Neural crest cell (in vitro differentiated cells): ENCODE measurements around the gene ERRFI1. TPM values are rescaled to one million over a fixed set of nuclear protein-coding genes. Genes with fewer than 3 reads are reported as not detected.

ENCODE experiments used
- DNase-seq: peaks from one replicate; pipeline ENCODE4 v3.0.0; 2021; ENCODE audit warnings: low read depth, mixed read lengths, low spot score
- H3K27ac Mint-ChIP-seq: one replicate; pipeline ENCODE4 v1.8.0; 2021; ENCODE audit warnings: mild to moderate bottlenecking, mixed read lengths; ENCODE audit not compliant: unreplicated experiment
- H3K27me3 Mint-ChIP-seq: 2 replicates; pipeline ENCODE4 v1.8.0; 2021; ENCODE audit warnings: low read depth, mild to moderate bottlenecking, mixed read lengths
- H3K36me3 Mint-ChIP-seq: 2 replicates; pipeline ENCODE4 v1.8.0; 2021; ENCODE audit warnings: low read depth, mild to moderate bottlenecking, mixed read lengths
- H3K4me1 Mint-ChIP-seq: 2 replicates; pipeline ENCODE4 v1.8.0; 2021; ENCODE audit warnings: mixed read lengths
- H3K4me3 Mint-ChIP-seq: one replicate; pipeline ENCODE4 v1.8.0; 2021; ENCODE audit warnings: mild to moderate bottlenecking, mixed read lengths
- H3K9me3 Mint-ChIP-seq: 2 replicates; pipeline ENCODE4 v1.8.0; 2021; ENCODE audit warnings: mixed read lengths
- total RNA-seq: library from RNA; stranded (reverse); gene quantifications from 2 replicates; pipeline ENCODE4 v1.2.1, GENCODE V29; 2021
- TF ChIP-seq, protein P1 (sequence below): fragments of 200-600 bp; sonication (generic); conservative IDR thresholded peaks from 2 replicates; pipeline ENCODE4 v1.5.0; 2021; ENCODE audit warnings: antibody characterized with exemption, mild to moderate bottlenecking

The ERRFI1 gene
- total RNA-seq, 1 donor from 2014 or later, result 23.3 TPM

DNA sequence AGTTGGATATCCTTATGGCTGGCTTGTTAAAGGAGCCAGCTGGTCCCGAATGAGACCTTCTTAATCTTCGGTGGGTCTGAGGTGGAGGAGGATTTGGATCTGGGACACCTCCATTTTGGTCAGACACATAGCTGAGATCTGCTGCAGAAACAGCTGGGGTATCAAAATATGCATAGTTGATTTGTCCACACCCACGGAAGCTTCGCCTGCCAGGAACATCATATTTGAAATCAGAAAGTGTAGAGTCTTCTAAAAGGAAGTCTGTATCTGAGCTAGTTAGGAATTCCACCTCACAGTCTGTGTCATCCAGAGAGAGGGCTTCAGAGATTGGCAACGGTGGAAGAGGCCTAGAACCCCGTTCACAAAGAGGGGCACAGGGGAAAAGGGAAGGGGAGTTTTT, 12.3 kb downstream of the ERRFI1 start:
- peaks cover 41% of the 10 kb centered on the region for H3K4me1 Mint-ChIP-seq
- H3K27ac Mint-ChIP-seq, result no peak overlapping the region
- H3K27me3 Mint-ChIP-seq, result no peaks in the 10 kb centered on the region
- H3K4me3 Mint-ChIP-seq, result no peak overlapping the region
- H3K9me3 Mint-ChIP-seq, result no peaks in the 10 kb centered on the region
- TF ChIP-seq, protein P1, sequence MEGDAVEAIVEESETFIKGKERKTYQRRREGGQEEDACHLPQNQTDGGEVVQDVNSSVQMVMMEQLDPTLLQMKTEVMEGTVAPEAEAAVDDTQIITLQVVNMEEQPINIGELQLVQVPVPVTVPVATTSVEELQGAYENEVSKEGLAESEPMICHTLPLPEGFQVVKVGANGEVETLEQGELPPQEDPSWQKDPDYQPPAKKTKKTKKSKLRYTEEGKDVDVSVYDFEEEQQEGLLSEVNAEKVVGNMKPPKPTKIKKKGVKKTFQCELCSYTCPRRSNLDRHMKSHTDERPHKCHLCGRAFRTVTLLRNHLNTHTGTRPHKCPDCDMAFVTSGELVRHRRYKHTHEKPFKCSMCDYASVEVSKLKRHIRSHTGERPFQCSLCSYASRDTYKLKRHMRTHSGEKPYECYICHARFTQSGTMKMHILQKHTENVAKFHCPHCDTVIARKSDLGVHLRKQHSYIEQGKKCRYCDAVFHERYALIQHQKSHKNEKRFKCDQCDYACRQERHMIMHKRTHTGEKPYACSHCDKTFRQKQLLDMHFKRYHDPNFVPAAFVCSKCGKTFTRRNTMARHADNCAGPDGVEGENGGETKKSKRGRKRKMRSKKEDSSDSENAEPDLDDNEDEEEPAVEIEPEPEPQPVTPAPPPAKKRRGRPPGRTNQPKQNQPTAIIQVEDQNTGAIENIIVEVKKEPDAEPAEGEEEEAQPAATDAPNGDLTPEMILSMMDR, result no peak
- DNase-seq, result no peak
- H3K36me3 Mint-ChIP-seq, result no peaks in the 10 kb centered on the region

DNA sequence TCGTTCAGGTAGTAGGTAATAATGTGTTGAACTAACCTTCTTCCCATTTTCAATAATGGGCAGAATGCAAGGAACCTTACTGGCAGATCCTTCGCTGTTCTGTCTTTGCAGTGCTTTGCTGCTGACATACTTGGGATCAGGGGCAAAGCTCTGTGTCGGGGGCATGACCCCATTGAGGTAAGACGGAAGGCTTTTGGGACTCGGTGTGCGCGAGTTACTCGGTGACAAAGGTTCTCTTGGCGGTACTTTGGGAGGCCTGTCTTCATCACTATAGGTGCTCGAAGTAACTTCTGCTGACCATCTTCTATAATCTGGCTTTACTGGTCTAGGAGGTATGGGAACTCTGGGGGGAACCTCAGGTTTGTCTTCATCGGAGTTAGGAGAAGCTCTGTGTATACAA, 12.7 kb downstream of the ERRFI1 start:
- Mint-ChIP-seq H3K27me3 (no peaks in the 10 kb centered on the region), H3K4me1 (peaks cover 37% of the 10 kb centered on the region), H3K4me3 (no peak overlapping the region), H3K36me3 (no peaks in the 10 kb centered on the region), H3K27ac (no peak overlapping the region), H3K9me3 (no peaks in the 10 kb centered on the region)
- DNase-seq, result no peak
- TF ChIP-seq, protein P1, result no peak

DNA sequence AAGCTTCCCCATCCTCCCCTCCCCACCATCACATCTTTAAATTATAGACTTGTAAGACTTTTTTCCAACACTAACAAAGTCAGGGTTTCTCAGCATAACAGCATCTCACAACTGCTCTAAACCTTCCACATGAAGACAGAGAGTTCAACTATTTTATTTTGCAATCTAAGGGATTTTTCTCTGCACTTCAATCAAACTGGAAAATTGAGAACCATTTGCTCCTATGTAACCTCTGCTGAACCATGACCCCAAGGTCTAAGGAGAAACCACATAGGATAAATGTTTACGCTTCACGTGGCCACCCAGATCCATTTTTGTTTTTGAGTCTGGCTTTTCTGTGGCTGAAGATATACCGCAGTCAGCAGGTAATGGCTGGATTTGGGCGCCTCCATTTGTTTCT, 13.2 kb downstream of the ERRFI1 start:
- H3K27me3 Mint-ChIP-seq, result no peaks in the 10 kb centered on the region

DNA sequence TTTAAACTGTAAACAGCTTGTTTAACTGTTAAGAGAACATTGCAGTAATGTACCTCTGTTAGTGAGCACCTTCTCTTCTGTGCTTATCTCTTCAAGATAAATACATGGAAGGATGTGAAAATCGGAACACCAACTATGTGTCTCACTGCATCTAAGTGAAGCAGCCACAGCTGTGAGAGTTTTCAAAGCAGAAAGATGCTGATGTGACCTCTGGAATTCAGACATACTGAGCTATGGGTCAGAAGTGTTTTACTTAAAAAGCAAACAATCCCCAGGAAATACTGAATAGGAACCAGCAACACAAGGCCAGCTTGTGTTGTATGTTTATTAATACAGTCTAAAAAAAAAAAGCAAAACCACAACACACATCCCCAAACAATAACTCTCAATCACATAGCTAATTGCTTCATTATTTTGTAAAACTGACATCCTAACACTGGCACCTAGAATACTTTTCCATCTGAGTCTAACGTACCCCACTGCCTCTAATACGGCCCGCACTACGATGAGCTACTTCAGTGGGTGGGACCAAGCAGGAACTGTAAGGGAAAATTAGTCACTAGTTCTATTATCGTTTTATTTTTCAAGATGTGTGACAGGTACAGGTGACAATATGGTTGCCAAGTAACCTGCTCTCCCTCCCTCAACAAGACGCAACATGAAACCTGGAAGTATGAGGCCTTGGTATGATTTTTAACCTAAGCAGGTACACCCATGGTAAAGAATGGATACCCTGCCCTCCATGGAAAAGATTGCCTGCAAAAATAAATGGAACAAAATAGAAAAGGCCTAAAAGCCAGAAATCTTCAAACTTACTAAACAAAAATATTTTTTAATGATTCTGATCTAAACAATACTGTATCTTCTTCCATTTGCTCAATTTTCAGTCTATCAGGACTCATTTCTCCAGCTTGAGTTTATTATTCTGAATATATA, 13.9 kb downstream of the ERRFI1 start:
- Mint-ChIP-seq H3K4me1 (peaks cover 25% of the 10 kb centered on the region), H3K4me3 (no peak overlapping the region), H3K9me3 (no peaks in the 10 kb centered on the region), H3K36me3 (no peaks in the 10 kb centered on the region), H3K27ac (no peak overlapping the region), H3K27me3 (no peaks in the 10 kb centered on the region)
- DNase-seq, result no peak
- TF ChIP-seq, protein P1, result no peak

More for the DNA sequence above, 13.2 kb downstream of the ERRFI1 start:
- TF ChIP-seq, protein P1, result no peak
- H3K4me3 Mint-ChIP-seq, result no peak overlapping the region
- H3K36me3 Mint-ChIP-seq, result no peaks in the 10 kb centered on the region
- no peak overlapping the region for H3K27ac Mint-ChIP-seq
- no peak for DNase-seq
- no peaks in the 10 kb centered on the region for H3K9me3 Mint-ChIP-seq
- H3K4me1 Mint-ChIP-seq, result peaks cover 33% of the 10 kb centered on the region

DNA sequence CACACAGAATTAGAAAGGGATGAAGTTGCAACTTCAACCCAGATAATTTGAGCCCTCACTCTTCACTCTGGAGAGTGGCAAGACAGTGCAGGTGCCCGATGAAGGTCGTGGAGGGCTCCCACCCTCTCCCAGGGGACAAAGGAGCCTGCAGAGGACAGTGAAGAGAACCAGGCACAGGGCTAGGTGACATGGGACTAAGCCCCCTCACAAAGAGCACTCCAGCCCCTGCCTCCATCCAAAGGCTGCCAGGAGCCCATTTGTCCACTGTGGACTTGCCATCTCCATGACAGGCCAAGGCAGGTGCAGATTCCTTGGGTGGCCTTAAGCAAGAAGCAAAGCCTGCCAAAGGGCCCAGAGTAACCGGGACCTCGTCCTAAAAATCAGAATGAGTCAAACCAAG, 15.1 kb downstream of the ERRFI1 start:
- H3K4me3 Mint-ChIP-seq, result no peak overlapping the region
- H3K4me1 Mint-ChIP-seq, result peaks cover 14% of the 10 kb centered on the region
- DNase-seq, result no peak
- H3K9me3 Mint-ChIP-seq, result no peaks in the 10 kb centered on the region
- no peaks in the 10 kb centered on the region for H3K27me3 Mint-ChIP-seq
- TF ChIP-seq, protein P1, result no peak
- no peaks in the 10 kb centered on the region for H3K36me3 Mint-ChIP-seq
- no peak overlapping the region for H3K27ac Mint-ChIP-seq
